ENCODE measurements around the gene PEX26.

- no peak for TF ChIP-seq CTCF (conservative IDR thresholded peaks at IDR 0.05; ENCODE audit: low read length)
- no peak for TF ChIP-seq EZH2phosphoT487 (IDR thresholded peaks at IDR 0.05; ENCODE audit: borderline replicate concordance)
These were observed 13.2 kb upstream of the PEX26 start for GRCh38 chr22:18064636-18065035.
